Peyer's patch (tissue), 4 donors: ENCODE results near the gene TCTN1. TPM values are rescaled to one million over a fixed set of nuclear protein-coding genes. Genes with fewer than 3 reads are reported as not detected.
"Not testable (repeated sequence)": the region's sequence is repeated elsewhere in the genome, so short reads cannot be mapped to it uniquely, and the experiment has no call there.

Experiments used
- DNase-seq, 3 donors: peaks; one replicate each; pipeline ENCODE4 v3.0.0-alpha.2; 2017 to 2019
- H3K27ac ChIP-seq, 4 donors: fragments of 200-600 bp; sonication (generic); one replicate each; pipeline ENCODE4 v1.5.1; 2016 to 2019
- H3K27me3 ChIP-seq, 2 donors: fragments of 200-600 bp; sonication (generic); one replicate each; pipeline ENCODE4 v1.5.1; 2019
- H3K36me3 ChIP-seq, 3 donors: fragments of 200-600 bp; sonication (generic); one replicate each; pipeline ENCODE4 v1.5.1; 2016 to 2019
- H3K4me1 ChIP-seq, 4 donors: fragments of 200-600 bp; sonication (generic); one replicate each; pipeline ENCODE4 v1.5.1; 2016 to 2019
- H3K4me3 ChIP-seq, 4 donors: fragments of 200-600 bp; sonication (generic); 1 replicate in 3 of 4; 2 replicates in 1 of 4; pipeline ENCODE4 v1.5.1; 2016 to 2019; ENCODE audit warnings: mild to moderate bottlenecking in 1 of 4
- H3K9me3 ChIP-seq, 4 donors: fragments of 200-600 bp; sonication (generic); one replicate each; pipeline ENCODE4 v1.5.1; 2016 to 2019; ENCODE audit warnings: mild to moderate bottlenecking in 1 of 4
- POLR2A ChIP-seq, 2 donors: fragments of 450-650 bp; IDR thresholded peaks; one replicate each; pipeline ENCODE4 v1.5.1; 2017; ENCODE audit warnings: antibody characterized with exemption in 2 of 2, mild to moderate bottlenecking in 2 of 2, moderate library complexity in 2 of 2
- total RNA-seq, 4 donors: library from RNA; depleted of rRNA; stranded (reverse); fragments of >200 nt; gene quantifications; one replicate each; pipeline ENCODE4 v1.1.0, GENCODE V29; 2016
- TF ChIP-seq, protein P1 (sequence below), 6 experiments: fragments of 450-650 bp in 4 of 6; fragments of 200-600 bp in 2 of 6; sonication (generic) in 1 of 6; IDR thresholded peaks; one replicate each; pipeline ENCODE4 v1.5.1; 2017 to 2019; ENCODE audit warnings: antibody characterized with exemption in 6 of 6, mild to moderate bottlenecking in 3 of 6, moderate library complexity in 1 of 6

Gene TCTN1
- total RNA-seq, 4 donors from 2014 or later, result 9.1 to 53.6 (median 9.7) TPM

DNA sequence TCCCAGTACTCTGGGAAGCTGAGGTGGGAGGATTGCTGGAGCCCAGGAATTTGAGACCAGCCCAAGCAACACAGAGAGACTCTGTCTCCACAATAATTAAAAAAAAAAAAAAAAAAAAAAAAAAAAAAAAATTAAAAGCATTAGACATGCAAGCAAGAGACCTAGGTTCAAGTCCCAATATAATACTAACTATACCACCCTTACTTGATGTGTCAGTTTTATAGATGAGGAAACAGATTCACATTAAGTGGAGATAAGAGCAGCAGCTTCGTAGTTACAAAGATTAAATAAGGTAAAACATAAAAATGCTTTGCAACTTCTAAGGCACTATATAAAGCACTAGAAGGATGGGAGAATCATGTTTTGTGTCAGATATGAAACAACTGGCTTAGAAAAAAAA lies 39.9 kb upstream of the TCTN1 start:
- peaks cover 0 to 12% (median 0%) of the 10 kb centered on the region in 4 donors for H3K9me3 ChIP-seq
- peak overlapping the region in 2 of 4 donors; percentile 15 to 71 for H3K27ac ChIP-seq

DNA sequence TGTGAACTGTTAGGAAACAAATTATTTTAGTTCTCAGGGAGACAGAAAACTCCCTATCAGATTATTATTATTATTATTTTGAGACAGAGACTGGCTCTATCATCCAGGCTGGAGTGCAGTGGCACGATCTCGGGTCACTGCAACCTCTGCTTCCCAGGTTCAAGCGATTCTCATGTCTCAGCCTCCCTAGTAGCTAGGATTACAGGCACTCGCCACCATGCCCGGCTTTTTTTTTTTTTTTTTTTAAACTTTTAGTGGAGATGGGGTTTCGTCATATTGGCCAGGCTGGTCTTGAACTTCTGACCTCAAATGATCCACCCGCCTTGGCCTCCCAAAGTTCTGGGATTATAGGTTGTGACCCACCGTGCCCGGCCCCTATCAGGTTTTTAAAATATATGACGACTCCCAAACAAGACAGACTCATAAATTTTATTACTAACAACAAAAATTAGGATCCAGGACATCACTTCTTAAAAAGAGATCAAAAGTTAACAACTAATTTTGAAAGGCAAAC lies 39.2 kb upstream of the TCTN1 start:
- Histone ChIP-seq H3K27ac (peak overlapping the region in 2 of 4 donors; percentile 15 to 71), H3K4me1 (peaks cover 0 to 62% (median 18%) of the 10 kb centered on the region in 4 donors)

More for the DNA sequence above, 39.9 kb upstream of the TCTN1 start:
- no peaks in the 10 kb centered on the region for H3K36me3 ChIP-seq
- H3K27me3 ChIP-seq, result no peaks in the 10 kb centered on the region
- no peak overlapping the region for H3K4me3 ChIP-seq
- no peak for DNase-seq
- H3K4me1 ChIP-seq, result peaks cover 0 to 55% (median 18%) of the 10 kb centered on the region in 4 donors
- no peak for TF ChIP-seq POLR2A (IDR thresholded peaks at IDR 0.05)
- TF ChIP-seq, protein P1, sequence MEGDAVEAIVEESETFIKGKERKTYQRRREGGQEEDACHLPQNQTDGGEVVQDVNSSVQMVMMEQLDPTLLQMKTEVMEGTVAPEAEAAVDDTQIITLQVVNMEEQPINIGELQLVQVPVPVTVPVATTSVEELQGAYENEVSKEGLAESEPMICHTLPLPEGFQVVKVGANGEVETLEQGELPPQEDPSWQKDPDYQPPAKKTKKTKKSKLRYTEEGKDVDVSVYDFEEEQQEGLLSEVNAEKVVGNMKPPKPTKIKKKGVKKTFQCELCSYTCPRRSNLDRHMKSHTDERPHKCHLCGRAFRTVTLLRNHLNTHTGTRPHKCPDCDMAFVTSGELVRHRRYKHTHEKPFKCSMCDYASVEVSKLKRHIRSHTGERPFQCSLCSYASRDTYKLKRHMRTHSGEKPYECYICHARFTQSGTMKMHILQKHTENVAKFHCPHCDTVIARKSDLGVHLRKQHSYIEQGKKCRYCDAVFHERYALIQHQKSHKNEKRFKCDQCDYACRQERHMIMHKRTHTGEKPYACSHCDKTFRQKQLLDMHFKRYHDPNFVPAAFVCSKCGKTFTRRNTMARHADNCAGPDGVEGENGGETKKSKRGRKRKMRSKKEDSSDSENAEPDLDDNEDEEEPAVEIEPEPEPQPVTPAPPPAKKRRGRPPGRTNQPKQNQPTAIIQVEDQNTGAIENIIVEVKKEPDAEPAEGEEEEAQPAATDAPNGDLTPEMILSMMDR (IDR thresholded peaks at IDR 0.05), result no peak

DNA sequence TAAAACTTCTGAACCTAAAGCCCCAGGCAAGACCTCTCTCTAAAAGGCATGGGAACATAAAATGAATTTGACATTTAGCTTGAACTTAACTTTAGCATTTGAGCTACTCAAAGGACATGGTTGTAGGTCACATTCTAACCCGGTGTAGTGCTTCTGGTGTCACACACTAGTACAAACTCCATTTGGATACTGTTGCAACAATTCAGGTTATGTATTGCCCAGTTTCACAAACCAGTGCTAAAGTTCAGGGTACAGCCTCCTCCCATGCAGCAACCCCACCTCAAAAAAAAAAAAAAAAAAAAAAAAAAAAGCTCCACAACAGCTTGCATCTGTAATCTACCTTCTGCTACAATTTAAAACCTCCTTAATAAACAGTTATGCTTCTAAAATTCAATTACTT lies 38.6 kb upstream of the TCTN1 start:
- DNase-seq, result no peak

More for the DNA sequence above, 39.2 kb upstream of the TCTN1 start:
- not testable (repeated sequence) for DNase-seq, H3K36me3 ChIP-seq, H3K27me3 ChIP-seq, H3K4me3 ChIP-seq
- peaks cover 0 to 12% (median 0%) of the 10 kb centered on the region in 4 donors for H3K9me3 ChIP-seq

DNA sequence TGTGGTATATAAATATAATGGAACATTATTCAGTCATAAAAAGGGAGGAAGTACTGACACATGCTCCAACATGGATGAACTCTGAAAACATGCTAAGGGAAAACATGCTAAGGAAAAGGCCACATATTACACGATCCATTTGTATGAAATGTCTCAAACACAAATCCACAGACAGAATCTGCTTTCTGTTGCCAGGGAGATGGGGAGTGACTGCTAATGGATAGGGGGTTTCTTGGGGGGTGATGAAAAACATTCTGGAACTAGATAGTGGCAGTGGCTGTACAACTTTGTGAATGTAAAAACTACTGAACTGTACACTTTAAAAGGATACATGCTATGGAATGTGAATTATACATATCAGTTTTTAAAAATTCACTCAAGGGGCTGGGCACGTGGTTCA lies 37.4 kb upstream of the TCTN1 start:
- no peak overlapping the region for H3K4me3 ChIP-seq
- no peaks in the 10 kb centered on the region for H3K27me3 ChIP-seq
- H3K36me3 ChIP-seq, result no peaks in the 10 kb centered on the region
- peaks cover 0 to 79% (median 26%) of the 10 kb centered on the region in 4 donors for H3K4me1 ChIP-seq
- no peak for TF ChIP-seq POLR2A (IDR thresholded peaks at IDR 0.05)
- TF ChIP-seq, protein P1 (IDR thresholded peaks at IDR 0.05), result no peak
- no peak for DNase-seq
- peaks cover 0 to 5% (median 0%) of the 10 kb centered on the region in 4 donors for H3K9me3 ChIP-seq
- peak overlapping the region in 2 of 4 donors; percentile 25 to 85 for H3K27ac ChIP-seq

More for the DNA sequence above, 38.6 kb upstream of the TCTN1 start:
- no peaks in the 10 kb centered on the region for H3K27me3 ChIP-seq
- H3K4me1 ChIP-seq, result peaks cover 0 to 68% (median 21%) of the 10 kb centered on the region in 4 donors
- H3K4me3 ChIP-seq, result no peak overlapping the region
- TF ChIP-seq, protein P1 (IDR thresholded peaks at IDR 0.05), result no peak
- no peak for TF ChIP-seq POLR2A (IDR thresholded peaks at IDR 0.05)
- no peaks in the 10 kb centered on the region for H3K36me3 ChIP-seq
- H3K9me3 ChIP-seq, result peaks cover 0 to 12% (median 0%) of the 10 kb centered on the region in 4 donors
- H3K27ac ChIP-seq, result peak overlapping the region in 3 of 4 donors; percentile 3 to 71 (median 15)

DNA sequence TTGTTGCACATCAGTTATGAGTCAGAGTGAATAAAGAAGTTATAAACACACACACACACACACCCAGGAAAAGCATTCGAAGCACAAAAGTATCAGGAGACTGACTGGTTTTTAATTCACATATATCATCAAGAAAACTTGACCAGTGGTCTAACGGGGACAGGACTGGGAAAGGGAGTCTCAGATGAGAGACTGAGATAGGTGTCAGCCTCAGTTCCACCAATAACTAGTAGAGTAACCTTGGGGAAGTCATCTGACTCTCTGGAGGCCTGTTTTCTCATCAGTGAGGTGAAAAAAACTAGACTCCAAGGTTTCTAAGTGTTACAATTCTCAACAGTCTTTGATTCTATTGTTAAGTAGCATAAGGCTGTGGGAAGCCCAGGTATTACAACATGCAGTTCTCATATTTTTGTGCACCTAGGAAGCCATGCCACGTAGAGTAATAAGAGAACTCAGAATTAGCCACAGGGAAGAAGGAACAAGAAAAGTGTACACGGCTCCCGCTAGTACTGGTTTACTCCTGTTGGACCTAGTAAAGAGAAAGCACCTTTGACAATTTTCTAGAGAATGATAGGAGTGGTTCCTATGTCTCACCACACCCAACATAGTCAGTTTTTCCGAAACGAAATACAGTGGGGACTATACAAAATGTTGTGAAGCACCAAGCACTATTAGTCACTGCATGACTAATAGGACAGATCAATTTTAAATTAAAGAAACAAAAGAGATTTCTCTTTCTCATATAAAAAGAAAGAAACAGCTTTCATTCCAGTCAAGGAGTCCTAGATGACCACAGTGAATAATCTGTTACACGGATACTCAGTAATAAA lies 35.9 kb upstream of the TCTN1 start:
- peak overlapping the region in 2 of 4 donors; percentile 6 to 15 for H3K4me3 ChIP-seq

More for the DNA sequence above, 35.9 kb upstream of the TCTN1 start:
- Histone ChIP-seq H3K27me3 (no peaks in the 10 kb centered on the region), H3K36me3 (no peaks in the 10 kb centered on the region), H3K9me3 (no peaks in the 10 kb centered on the region), H3K4me1 (peaks cover 0 to 79% (median 26%) of the 10 kb centered on the region in 4 donors), H3K27ac (peak overlapping the region; percentile 46 to 89 (median 76))
- no peak for DNase-seq
- no peak for TF ChIP-seq POLR2A (IDR thresholded peaks at IDR 0.05)
- TF ChIP-seq, protein P1 (IDR thresholded peaks at IDR 0.05), result no peak
